H9 (cell line): ENCODE data around the gene RAB35. TPM values are rescaled to one million over a fixed set of nuclear protein-coding genes. Genes with fewer than 3 reads are reported as not detected.

ENCODE experiments used
- DNase-seq: peaks from one replicate; pipeline ENCODE4 v3.0.0-alpha.2; 2017
- H2AFZ ChIP-seq: one replicate; pipeline ENCODE4 v1.6.1; 2013; ENCODE audit warnings: mild to moderate bottlenecking, low read length, control low read depth, moderate library complexity
- H2AK5ac ChIP-seq: 2 replicates; pipeline ENCODE4 v1.6.1; 2013; ENCODE audit warnings: low read length, control low read depth, mixed read lengths; ENCODE audit not compliant: insufficient read length
- H2BK120ac ChIP-seq: one replicate; pipeline ENCODE4 v1.6.1; 2013; ENCODE audit warnings: low read depth, mild to moderate bottlenecking, low read length, control low read depth, inconsistent platforms; ENCODE audit not compliant: poor library complexity, severe bottlenecking
- H2BK12ac ChIP-seq: 2 replicates; pipeline ENCODE4 v1.6.1; 2013; ENCODE audit warnings: low read length, control low read depth, mixed read lengths, low read depth; ENCODE audit not compliant: insufficient read length
- H2BK15ac ChIP-seq: 2 replicates; pipeline ENCODE4 v1.6.1; 2013; ENCODE audit warnings: low read depth, low read length, control low read depth
- H2BK20ac ChIP-seq: one replicate; pipeline ENCODE4 v1.6.1; 2013; ENCODE audit warnings: low read depth, mild to moderate bottlenecking, low read length, control low read depth, inconsistent platforms; ENCODE audit not compliant: poor library complexity, severe bottlenecking
- H2BK5ac ChIP-seq: 2 replicates; pipeline ENCODE4 v1.6.1; 2013; ENCODE audit warnings: low read length, control low read depth, mixed read lengths; ENCODE audit not compliant: insufficient read length
- H3K14ac ChIP-seq: 2 replicates; pipeline ENCODE4 v1.6.1; 2013; ENCODE audit warnings: low read length, control low read depth; ENCODE audit not compliant: insufficient read depth
- H3K18ac ChIP-seq: 2 replicates; pipeline ENCODE4 v1.6.1; 2013; ENCODE audit warnings: low read depth, mild to moderate bottlenecking, mixed read lengths, low read length, control low read depth; ENCODE audit not compliant: insufficient read length
- H3K23ac ChIP-seq: 2 replicates; pipeline ENCODE4 v1.6.1; 2013; ENCODE audit warnings: low read length, control low read depth, mixed read lengths, low read depth; ENCODE audit not compliant: insufficient read length
- H3K23me2 ChIP-seq: 2 replicates; pipeline ENCODE4 v1.6.1; 2013; ENCODE audit warnings: low read depth, mild to moderate bottlenecking, mixed read lengths, low read length, control low read depth; ENCODE audit not compliant: insufficient read length, poor library complexity, severe bottlenecking
- H3K27ac ChIP-seq: 2 replicates; pipeline ENCODE4 v1.5.1; 2013; ENCODE audit warnings: low read length, control low read depth, mixed read lengths, low read depth; ENCODE audit not compliant: insufficient read length
- H3K27me3 ChIP-seq: 2 replicates; pipeline ENCODE4 v1.6.1; 2013; ENCODE audit warnings: low read length, control low read depth, inconsistent platforms; ENCODE audit not compliant: insufficient read depth
- H3K4ac ChIP-seq: 2 replicates; pipeline ENCODE4 v1.6.1; 2013; ENCODE audit warnings: low read depth, mild to moderate bottlenecking, control low read depth, inconsistent platforms, low read length, moderate library complexity
- H3K4me1 ChIP-seq: 2 replicates; pipeline ENCODE4 v1.6.1; 2013; ENCODE audit warnings: low read length, control low read depth, inconsistent platforms; ENCODE audit not compliant: insufficient read depth
- H3K4me2 ChIP-seq: 2 replicates; pipeline ENCODE4 v1.6.1; 2013; ENCODE audit warnings: low read length, control low read depth, mixed read lengths; ENCODE audit not compliant: insufficient read length, insufficient read depth
- H3K56ac ChIP-seq: 2 replicates; pipeline ENCODE4 v1.6.1; 2013; ENCODE audit warnings: low read depth, mild to moderate bottlenecking, mixed read lengths, low read length, control low read depth; ENCODE audit not compliant: insufficient read length
- H3K79me1 ChIP-seq: 2 replicates; pipeline ENCODE4 v1.6.1; 2013; ENCODE audit warnings: low read depth, mild to moderate bottlenecking, moderate library complexity, low read length, control low read depth, inconsistent platforms; ENCODE audit not compliant: insufficient read depth, poor library complexity, severe bottlenecking
- H3K79me2 ChIP-seq: 2 replicates; pipeline ENCODE4 v1.6.1; 2013; ENCODE audit warnings: low read length, control low read depth, inconsistent platforms; ENCODE audit not compliant: insufficient read depth
- H3K9ac ChIP-seq: 2 replicates; pipeline ENCODE4 v1.6.1; 2013; ENCODE audit warnings: low read length, control low read depth, mixed read lengths; ENCODE audit not compliant: insufficient read length; ENCODE audit errors: extremely low read depth
- H3K9me3 ChIP-seq: one replicate; pipeline ENCODE4 v1.6.1; 2013; ENCODE audit warnings: low read depth, low read length, inconsistent platforms; ENCODE audit not compliant: control insufficient read depth
- H3T11ph ChIP-seq: one replicate; pipeline ENCODE4 v1.6.1; 2013; ENCODE audit warnings: mild to moderate bottlenecking, low read length, control low read depth, inconsistent platforms
- H4K20me1 ChIP-seq: one replicate; pipeline ENCODE4 v1.6.1; 2013; ENCODE audit not compliant: control insufficient read depth, insufficient read length, insufficient read depth
- H4K5ac ChIP-seq: 2 replicates; pipeline ENCODE4 v1.6.1; 2013; ENCODE audit warnings: low read depth, mild to moderate bottlenecking, mixed read lengths, low read length, control low read depth; ENCODE audit not compliant: insufficient read length
- H4K8ac ChIP-seq: replicated peaks from 2 replicates; pipeline ENCODE4 v1.6.1; 2013; ENCODE audit warnings: low read length, control low read depth, mixed read lengths, low read depth; ENCODE audit not compliant: insufficient read length
- H4K91ac ChIP-seq: 2 replicates; pipeline ENCODE4 v1.6.1; 2013; ENCODE audit warnings: low read depth, mild to moderate bottlenecking, moderate library complexity, mixed read lengths, low read length, control low read depth; ENCODE audit not compliant: insufficient read length
- H3K27ac Mint-ChIP-seq, 3 experiments: 2 replicates in 2 of 3; 3 replicates in 1 of 3; pipeline ENCODE4 v1.8.0; 2020 to 2021; ENCODE audit warnings: mixed read lengths in 3 of 3, mild to moderate bottlenecking in 1 of 3, moderate library complexity in 1 of 3
- H3K27me3 Mint-ChIP-seq: 2 replicates; pipeline ENCODE4 v1.8.0; 2021; ENCODE audit warnings: low read depth, mild to moderate bottlenecking, moderate library complexity, mixed read lengths
- H3K36me3 Mint-ChIP-seq, 3 experiments: 2 replicates in 2 of 3; 3 replicates in 1 of 3; pipeline ENCODE4 v1.8.0; 2020 to 2021; ENCODE audit warnings: low read depth in 3 of 3, mixed read lengths in 3 of 3; ENCODE audit not compliant: insufficient read depth in 1 of 3
- H3K4me1 Mint-ChIP-seq, 2 experiments: 2 replicates each; pipeline ENCODE4 v1.8.0; 2020; ENCODE audit warnings: mixed read lengths in 2 of 2
- H3K4me3 Mint-ChIP-seq, 2 experiments: 2 replicates in 1 of 2; 3 replicates in 1 of 2; pipeline ENCODE4 v1.8.0; 2020 to 2021; ENCODE audit warnings: mild to moderate bottlenecking in 2 of 2, mixed read lengths in 2 of 2, moderate library complexity in 1 of 2
- H3K9me3 Mint-ChIP-seq, 2 experiments: 2 replicates in 1 of 2; 3 replicates in 1 of 2; pipeline ENCODE4 v1.8.0; 2020; ENCODE audit warnings: mild to moderate bottlenecking in 2 of 2, mixed read lengths in 2 of 2, moderate library complexity in 1 of 2
- WGBS: extraction: QIAGEN DNeasy Blood & Tissue Kit; methylation state at CpG from one replicate; pipeline ENCODE4 v1.1.7; 2013; ENCODE audit warnings: missing lambda C conversion rate, low lambda C conversion rate, mixed read lengths; ENCODE audit not compliant: insufficient read length; ENCODE audit errors: extremely low coverage; 5-methylcytosine and 5-hydroxymethylcytosine counted together
- total RNA-seq: library from RNA; stranded (reverse); gene quantifications from 2 replicates; pipeline ENCODE4 v1.2.1, GENCODE V29; 2021
- TF ChIP-seq, protein P1 (sequence below): fragments of 200-600 bp; sonication (generic); conservative IDR thresholded peaks from 3 replicates; pipeline ENCODE4 v1.8.0; 2021; ENCODE audit warnings: antibody characterized with exemption, mild to moderate bottlenecking

The RAB35 gene
- total RNA-seq, 1 experiment from 2014 or later = 60.0 TPM

DNA sequence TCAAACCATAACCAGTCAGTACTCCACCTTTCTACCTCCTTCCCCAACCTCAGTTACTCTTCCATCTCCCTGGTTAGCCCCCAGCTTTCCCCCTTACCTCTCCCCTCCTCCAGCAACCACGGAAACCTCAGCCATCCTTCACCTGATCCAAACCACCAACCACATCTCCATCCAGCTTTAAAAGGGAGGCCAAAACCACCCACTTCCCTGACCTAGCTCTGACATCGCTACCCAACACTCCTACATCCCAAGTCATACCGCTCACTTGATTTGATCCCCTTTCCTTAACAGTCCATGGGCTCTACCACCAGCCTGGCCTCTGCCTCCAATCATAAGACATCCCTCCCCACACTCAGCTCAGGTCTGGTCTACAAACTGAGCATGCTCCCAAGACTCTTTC lies 1.5 kb downstream of the RAB35 start:
- Histone ChIP-seq H3K79me1 (peaks cover 2% of the 10 kb centered on the region), H3T11ph (no peak overlapping the region), H3K79me2 (peaks cover 22% of the 10 kb centered on the region; the same call in 1 of the 2 replicates), H2BK20ac (no peak overlapping the region), H3K14ac (no peak overlapping the region), H3K27me3 (no peaks in the 10 kb centered on the region), H3K27ac (no peak overlapping the region), H3K23me2 (peaks cover 10% of the 10 kb centered on the region), H3K4me2 (peak overlapping the region; percentile 85), H3K9ac (peak overlapping the region; percentile 89), H4K91ac (no peak overlapping the region), H2AK5ac (no peak overlapping the region), H3K23ac (no peak overlapping the region), H2BK5ac (no peak overlapping the region), H2AFZ (no peak overlapping the region), H3K4me1 (peaks cover 6% of the 10 kb centered on the region), H2BK12ac (no peak overlapping the region), H2BK120ac (no peak overlapping the region), H3K18ac (no peak overlapping the region), H2BK15ac (no peak overlapping the region), H4K5ac (no peak overlapping the region), H3K9me3 (no peaks in the 10 kb centered on the region), H4K8ac (no peak overlapping the region), H4K20me1 (peaks cover 3% of the 10 kb centered on the region), H3K56ac (no peak overlapping the region), H3K4ac (no peak overlapping the region)
- no peaks in the 10 kb centered on the region; a peak in 1 of 5 replicates for H3K9me3 Mint-ChIP-seq
- DNase-seq = no peak
- H3K27me3 Mint-ChIP-seq = no peaks in the 10 kb centered on the region; the same call in 1 of the 2 replicates
- H3K27ac Mint-ChIP-seq = peak overlapping the region in 2 of 3 experiments; percentile 58 to 78; a peak in 4 of 7 replicates
- peak overlapping the region; percentile 89 to 91 for H3K4me3 Mint-ChIP-seq
- H3K4me1 Mint-ChIP-seq = peaks cover 40 to 41% of the 10 kb centered on the region in 2 experiments
- no CpG with 5 or more reads among the region's 3 CpGs for WGBS
- H3K36me3 Mint-ChIP-seq = peaks cover 10 to 34% (median 16%) of the 10 kb centered on the region in 3 experiments
- TF ChIP-seq, protein P1, sequence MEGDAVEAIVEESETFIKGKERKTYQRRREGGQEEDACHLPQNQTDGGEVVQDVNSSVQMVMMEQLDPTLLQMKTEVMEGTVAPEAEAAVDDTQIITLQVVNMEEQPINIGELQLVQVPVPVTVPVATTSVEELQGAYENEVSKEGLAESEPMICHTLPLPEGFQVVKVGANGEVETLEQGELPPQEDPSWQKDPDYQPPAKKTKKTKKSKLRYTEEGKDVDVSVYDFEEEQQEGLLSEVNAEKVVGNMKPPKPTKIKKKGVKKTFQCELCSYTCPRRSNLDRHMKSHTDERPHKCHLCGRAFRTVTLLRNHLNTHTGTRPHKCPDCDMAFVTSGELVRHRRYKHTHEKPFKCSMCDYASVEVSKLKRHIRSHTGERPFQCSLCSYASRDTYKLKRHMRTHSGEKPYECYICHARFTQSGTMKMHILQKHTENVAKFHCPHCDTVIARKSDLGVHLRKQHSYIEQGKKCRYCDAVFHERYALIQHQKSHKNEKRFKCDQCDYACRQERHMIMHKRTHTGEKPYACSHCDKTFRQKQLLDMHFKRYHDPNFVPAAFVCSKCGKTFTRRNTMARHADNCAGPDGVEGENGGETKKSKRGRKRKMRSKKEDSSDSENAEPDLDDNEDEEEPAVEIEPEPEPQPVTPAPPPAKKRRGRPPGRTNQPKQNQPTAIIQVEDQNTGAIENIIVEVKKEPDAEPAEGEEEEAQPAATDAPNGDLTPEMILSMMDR = no peak
